HG03378 (cell line): ENCODE data around the gene MINDY3.

Source experiments
- ATAC-seq: cut with Tn5 transposase; IDR thresholded peaks from one replicate; pipeline ENCODE4 v1.9.1; 2021; ENCODE audit warnings: mild to moderate bottlenecking, moderate library complexity; ENCODE audit not compliant: unreplicated experiment

The MINDY3 gene

GRCh38 chr10:15808204-15808797 is 52.0 kb downstream of the MINDY3 start:
- ATAC-seq = no peak

- no peak for ATAC-seq
Observed at GRCh38 chr10:15805395-15806058, 54.8 kb downstream of the MINDY3 start.

- no peak for ATAC-seq
Observed at GRCh38 chr10:15804109-15804508, 56.2 kb downstream of the MINDY3 start.

GRCh38 chr10:15802375-15802949 is 57.8 kb downstream of the MINDY3 start:
- no peak for ATAC-seq

- no peak for ATAC-seq
Observed at GRCh38 chr10:15801641-15802040, 58.7 kb downstream of the MINDY3 start.

GRCh38 chr10:15801147-15801546 is 59.2 kb downstream of the MINDY3 start:
- no peak for ATAC-seq

- no peak for ATAC-seq
Observed at GRCh38 chr10:15797346-15797745, 63.0 kb downstream of the MINDY3 start.

- no peak for ATAC-seq
Observed at GRCh38 chr10:15796762-15797161, 63.5 kb downstream of the MINDY3 start.

GRCh38 chr10:15796098-15796759 is 64.1 kb downstream of the MINDY3 start:
- ATAC-seq = no peak

GRCh38 chr10:15795036-15795792 is 65.1 kb downstream of the MINDY3 start:
- ATAC-seq = no peak

GRCh38 chr10:15794569-15794968 is 65.7 kb downstream of the MINDY3 start:
- no peak for ATAC-seq

- no peak for ATAC-seq
Observed at GRCh38 chr10:15793664-15794063, 66.6 kb downstream of the MINDY3 start.

GRCh38 chr10:15792777-15793176 is 67.5 kb downstream of the MINDY3 start:
- ATAC-seq = no peak

GRCh38 chr10:15791816-15792524 is 68.3 kb downstream of the MINDY3 start:
- ATAC-seq = no peak

GRCh38 chr10:15789793-15790525 is 70.3 kb downstream of the MINDY3 start:
- no peak for ATAC-seq

- ATAC-seq = no peak
Observed at GRCh38 chr10:15787426-15787825, 72.9 kb downstream of the MINDY3 start.

- no peak for ATAC-seq
Observed at GRCh38 chr10:15784662-15785300, 75.5 kb downstream of the MINDY3 start.

GRCh38 chr10:15783941-15784636 is 76.2 kb downstream of the MINDY3 start:
- no peak for ATAC-seq

- ATAC-seq = no peak
Observed at GRCh38 chr10:15782851-15783250, 77.5 kb downstream of the MINDY3 start.
